ENCODE measurements around the gene OR51B4.
"Not testable (repeated sequence)": the region's sequence is repeated elsewhere in the genome, so short reads cannot be mapped to it uniquely, and the experiment has no call there.

Gene OR51B4, protein sequence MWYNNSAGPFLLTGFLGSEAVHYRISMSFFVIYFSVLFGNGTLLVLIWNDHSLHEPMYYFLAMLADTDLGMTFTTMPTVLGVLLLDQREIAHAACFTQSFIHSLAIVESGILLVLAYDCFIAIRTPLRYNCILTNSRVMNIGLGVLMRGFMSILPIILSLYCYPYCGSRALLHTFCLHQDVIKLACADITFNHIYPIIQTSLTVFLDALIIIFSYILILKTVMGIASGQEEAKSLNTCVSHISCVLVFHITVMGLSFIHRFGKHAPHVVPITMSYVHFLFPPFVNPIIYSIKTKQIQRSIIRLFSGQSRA

GRCh38 chr11:5301846-5302245 is at the start of gene OR51B4:
TSS of gene OR51B4 (minus strand) at chr11:5301946. CDS start at chr11:5301946, 0 bp downstream.
- no peak for DNase-seq (ENCODE audit: low read depth in 2 of 2)

GRCh38 chr11:5351208-5351607 is 49.5 kb upstream of the OR51B4 start, which contains the start of gene OR51B6:
TSS of gene OR51B6 (plus strand) at chr11:5351508. CDS start at chr11:5351508, 0 bp downstream.
- no peak for DNase-seq (ENCODE audit: low read depth in 2 of 2)

DNA sequence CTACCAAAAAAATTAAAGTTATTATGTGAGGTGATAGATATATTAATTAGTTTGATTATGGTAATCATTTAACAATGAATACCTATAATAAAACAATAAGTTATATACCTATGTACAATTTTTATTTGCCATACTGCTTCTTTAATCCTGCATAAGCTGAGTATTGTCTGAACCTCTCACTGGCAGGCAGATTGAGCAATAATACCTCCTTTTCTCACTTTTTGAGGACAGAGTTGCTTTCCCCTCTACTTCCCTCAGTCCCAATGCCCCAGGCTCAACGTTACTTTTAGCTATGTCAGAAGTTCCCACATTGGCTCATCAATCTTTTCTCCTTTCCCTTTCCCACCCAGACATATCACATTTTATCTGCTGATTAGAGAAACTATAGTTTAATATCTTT is 47.8 kb upstream of the OR51B4 start:
- no peak for DNase-seq (ENCODE audit: low read depth in 2 of 2)

DNA sequence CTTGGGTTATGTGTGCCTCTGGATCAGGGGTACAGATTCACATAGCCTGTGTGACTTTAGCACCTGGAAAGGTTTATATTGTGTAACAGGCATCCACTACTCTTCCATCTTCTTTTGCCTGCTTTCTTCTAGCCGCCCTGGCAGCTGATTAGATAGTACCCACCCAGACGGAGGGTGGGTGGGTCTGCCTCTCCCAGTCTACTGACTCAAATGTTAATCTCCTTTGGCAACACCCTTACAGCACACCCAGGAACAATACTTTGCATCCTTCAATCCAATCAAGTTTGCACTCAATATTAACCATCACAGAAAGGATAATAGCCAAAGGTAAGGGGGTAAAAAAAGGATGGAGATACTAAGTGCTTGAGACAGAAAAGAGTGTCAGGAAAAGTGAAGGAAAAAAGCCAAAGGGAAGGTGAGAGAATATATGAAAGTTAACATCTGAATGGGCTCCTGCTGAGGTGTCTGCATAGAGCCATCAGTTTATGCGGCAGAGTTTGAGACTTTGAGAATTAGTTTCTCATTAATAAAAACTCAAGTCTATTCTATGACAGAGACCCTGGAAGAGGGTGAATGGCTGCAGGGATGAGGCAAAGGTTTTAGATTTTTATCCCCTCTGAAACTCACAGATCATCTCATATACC is 46.9 kb upstream of the OR51B4 start:
- DNase-seq (ENCODE audit: low read depth in 2 of 2) = no peak

- DNase-seq (ENCODE audit: low read depth in 2 of 2) = no peak
These were observed 44.1 kb upstream of the OR51B4 start for GRCh38 chr11:5345831-5346230.

- no peak for DNase-seq (ENCODE audit: low read depth in 2 of 2)
These were observed 42.0 kb upstream of the OR51B4 start, which contains the start of gene OR51B5 for GRCh38 chr11:5343474-5344335. TSS of gene OR51B5 (minus strand) at chr11:5343524. CDS start at chr11:5343524, 0 bp downstream.

- DNase-seq (ENCODE audit: low read depth in 2 of 2) = no peak
These were observed 38.1 kb upstream of the OR51B4 start for GRCh38 chr11:5339771-5340322.

- DNase-seq (ENCODE audit: low read depth in 2 of 2) = not testable (repeated sequence)
These were observed 35.5 kb upstream of the OR51B4 start for GRCh38 chr11:5337253-5337652.

DNA sequence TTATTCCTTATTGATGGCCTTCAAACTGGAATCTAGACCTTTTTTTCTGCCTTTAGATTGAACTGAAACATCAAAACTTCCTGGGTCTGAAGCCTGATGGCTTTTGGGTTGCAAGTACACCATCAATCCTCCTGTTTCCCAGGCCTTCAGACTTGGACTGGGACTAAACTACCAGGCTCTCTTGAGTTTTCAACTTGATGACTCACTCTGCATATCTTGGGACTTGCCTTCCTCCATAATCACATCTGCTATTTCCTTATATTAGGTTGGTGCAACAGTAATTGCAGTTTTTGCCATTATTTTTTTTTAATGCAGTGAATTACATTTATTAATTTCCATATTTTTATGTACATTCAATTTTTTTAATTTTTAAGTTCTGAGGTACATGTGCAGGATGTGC is 34.6 kb upstream of the OR51B4 start:
- no peak for DNase-seq (ENCODE audit: low read depth in 2 of 2)

DNA sequence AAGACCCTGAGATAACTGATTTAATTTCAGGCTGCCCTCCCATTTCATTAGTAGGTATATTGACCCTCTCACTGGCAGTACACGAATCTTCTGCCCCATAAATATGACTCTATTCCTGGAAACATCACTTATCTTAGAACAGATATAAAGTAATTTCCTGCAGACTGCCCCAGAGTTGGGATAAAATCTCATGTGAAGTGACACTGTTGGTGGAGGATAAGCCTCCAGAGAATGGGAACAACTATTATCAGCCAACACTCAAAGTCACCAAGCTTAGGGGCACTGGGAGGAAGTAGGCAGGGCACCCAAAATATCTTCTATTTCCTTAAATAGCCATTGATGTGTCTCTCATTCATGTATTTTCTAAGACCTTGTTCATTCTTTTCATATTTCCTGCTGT is 33.4 kb upstream of the OR51B4 start:
- no peak for DNase-seq (ENCODE audit: low read depth in 2 of 2)

GRCh38 chr11:5324197-5324596 is 22.5 kb upstream of the OR51B4 start, which contains the start of gene OR51B2:
TSS of gene OR51B2 (minus strand) at chr11:5324297. CDS start at chr11:5324297, 0 bp downstream.
- DNase-seq (ENCODE audit: low read depth in 2 of 2) = no peak

DNA sequence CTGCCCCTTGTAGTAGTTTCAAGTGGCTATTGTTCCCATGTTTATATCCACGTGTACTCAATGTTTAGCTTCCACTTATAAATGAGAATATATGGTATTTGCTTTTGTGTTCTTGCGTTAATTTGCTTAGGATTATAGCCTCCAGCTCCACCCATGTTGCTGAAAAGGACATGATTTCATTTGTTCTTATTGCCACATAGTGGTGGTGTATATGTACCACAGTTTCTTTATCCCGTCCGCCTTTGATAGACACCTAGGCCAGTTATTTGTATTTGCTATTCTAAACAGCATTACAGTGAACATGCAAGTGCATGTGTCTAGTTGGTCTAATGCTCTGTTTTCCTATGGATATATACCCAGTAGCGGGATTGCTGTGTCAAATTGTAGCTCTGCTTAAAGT is 15.5 kb upstream of the OR51B4 start:
- no peak for DNase-seq (ENCODE audit: low read depth in 2 of 2)

GRCh38 chr11:5313326-5314023 is 11.7 kb upstream of the OR51B4 start:
- not testable (repeated sequence) for DNase-seq (ENCODE audit: low read depth in 2 of 2)

DNA sequence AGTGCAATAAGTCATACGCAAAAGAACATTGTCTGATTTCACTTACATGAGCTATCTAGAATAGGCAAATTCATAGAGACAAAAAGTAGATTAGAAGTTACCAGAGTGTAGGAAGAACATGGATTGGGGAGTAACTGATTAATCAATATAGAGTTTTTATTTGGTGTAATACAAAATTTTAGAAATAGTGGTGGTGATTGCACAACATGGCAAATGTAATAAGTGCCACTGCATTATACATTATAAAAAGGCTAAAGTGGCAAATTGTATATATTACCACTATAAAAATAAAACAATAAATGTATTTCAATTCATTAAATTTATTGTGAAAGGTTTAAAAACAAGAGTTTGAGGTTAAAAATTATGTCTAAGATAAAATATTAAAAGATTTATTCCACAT is 8.7 kb upstream of the OR51B4 start:
- no peak for DNase-seq (ENCODE audit: low read depth in 2 of 2)

DNA sequence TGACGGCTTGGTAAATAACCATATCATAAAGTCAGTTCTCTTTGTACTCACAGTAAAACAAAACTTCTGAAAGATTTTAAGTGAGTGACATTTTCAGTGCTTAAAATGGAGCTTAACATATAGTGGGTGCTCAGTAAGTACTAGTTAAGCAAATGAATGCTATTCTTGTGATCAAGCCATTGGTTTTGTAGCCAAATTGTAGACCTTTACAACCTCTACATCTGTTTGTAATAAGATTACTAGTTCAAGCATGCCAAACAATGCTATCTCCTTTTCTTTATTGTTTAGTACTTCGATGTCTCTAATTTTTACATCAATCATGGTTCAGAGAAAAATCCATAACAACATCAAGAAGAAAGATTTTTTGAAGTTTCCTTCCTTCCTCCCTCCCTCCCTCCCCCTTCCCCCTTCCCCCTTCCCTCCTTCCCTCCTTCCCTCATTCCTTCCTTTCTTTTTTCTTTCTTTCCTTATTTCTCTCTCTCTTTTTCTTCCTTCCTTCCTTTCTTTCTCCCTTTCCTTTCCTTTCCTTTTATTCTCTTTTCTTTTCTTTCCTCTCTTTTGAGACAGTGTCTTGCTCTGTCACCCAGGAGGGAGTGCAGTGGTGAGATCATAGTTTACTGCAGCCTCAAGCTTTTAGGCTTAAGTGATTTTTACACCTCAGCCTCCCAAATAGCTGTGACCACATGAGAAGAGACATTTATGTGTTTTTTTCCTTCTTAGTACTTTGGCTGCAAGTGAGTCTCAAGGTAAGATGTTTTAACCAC is 5.7 kb upstream of the OR51B4 start:
- no peak for DNase-seq (ENCODE audit: low read depth in 2 of 2)

GRCh38 chr11:5304046-5304445 is 2.3 kb upstream of the OR51B4 start:
- DNase-seq (ENCODE audit: low read depth in 2 of 2) = no peak

DNA sequence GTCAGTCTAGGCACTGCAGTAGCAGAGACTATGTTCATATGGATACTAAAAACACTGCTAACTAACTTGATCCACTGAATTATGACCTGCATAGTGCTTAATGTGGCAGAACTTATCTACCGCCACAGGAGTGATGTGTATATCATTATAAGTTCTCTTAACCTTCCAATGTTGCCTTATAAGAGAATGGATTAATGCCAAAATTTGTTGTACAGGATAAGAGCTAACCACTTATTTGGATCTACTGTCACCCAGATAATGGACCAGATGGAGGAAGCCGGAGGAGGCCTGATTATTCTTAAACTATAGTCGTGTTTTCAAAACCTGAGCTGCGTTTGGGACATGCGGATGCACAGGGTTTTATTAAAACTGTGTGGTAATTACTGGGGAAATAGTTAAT is 1.9 kb upstream of the OR51B4 start:
- no peak for DNase-seq (ENCODE audit: low read depth in 2 of 2)

DNA sequence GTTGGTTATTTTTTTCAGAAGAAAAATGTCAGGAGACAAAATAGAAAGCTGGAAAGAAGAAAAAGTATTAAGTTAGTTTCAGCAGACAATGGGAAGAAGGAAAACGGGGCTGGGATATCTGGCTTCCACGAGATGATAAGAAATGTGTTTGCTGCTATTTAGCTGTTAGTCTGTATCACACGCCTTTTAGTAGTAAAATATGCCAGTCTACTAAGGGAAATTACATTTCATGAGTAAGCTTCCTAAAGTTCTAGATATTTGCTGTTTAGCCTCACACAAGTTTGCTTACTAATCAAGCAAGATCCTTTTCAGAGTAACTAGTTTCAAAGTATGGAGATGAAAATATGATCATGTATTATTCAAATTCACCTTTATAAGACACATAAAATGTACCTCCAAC is 1.5 kb downstream of the OR51B4 start:
- no peak for DNase-seq (ENCODE audit: low read depth in 2 of 2)

DNA sequence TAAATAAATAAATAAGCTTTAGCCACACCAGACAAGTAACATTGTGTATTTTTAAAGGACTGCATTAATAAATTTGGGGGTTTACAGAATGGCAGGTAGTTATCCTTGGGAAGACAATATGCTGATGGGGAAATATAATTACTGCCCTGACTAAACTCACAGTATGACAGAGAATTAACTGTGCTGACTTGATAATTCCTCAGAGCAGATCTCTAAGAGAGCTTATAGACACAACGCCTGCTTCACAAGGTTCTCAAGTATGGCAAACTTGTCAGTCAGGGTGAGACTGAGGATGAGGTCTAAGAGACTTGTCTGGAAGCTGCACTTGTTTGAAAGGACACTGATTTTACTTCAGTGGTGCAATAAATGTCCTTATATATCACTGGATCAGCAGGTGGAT is 3.3 kb downstream of the OR51B4 start:
- no peak for DNase-seq (ENCODE audit: low read depth in 2 of 2)

DNA sequence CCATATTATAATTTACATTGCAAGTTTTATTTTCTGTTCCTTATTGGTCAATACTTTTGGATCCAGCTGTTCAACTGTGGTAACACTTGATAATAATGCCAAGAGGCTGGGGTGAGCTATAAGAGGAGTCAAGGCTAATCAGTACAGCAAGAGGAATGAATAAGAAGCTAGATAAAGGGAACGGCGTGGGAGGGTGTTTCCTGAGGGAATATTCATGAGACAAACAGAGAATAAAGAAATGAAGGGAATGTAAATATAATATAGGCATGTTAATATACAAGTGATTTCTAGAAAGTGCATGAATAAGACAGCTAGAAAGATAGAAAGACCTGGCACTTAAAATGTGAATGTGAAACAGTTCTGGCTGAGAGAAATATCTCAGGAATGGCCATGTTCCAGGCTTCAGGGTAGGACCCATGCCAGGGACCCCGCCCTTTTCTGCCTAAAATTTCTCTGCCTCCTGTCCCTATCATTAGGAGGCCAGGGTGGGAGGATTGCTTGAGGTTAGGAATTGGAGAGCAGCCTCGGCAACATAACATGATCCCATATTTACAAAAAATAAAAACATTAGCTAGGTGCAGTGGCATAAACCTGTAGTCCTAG is 3.9 kb downstream of the OR51B4 start:
- DNase-seq (ENCODE audit: low read depth in 2 of 2) = no peak
